ENCODE data around the gene FGF18.

The FGF18 gene

GRCh38 chr5:171505473-171506043 is 86.1 kb downstream of the FGF18 start:
- Mint-ChIP-seq H3K9me3 (no peaks in the 10 kb centered on the region), H3K36me3 (no peaks in the 10 kb centered on the region), H3K27me3 (no peaks in the 10 kb centered on the region), H3K4me3 (no peak overlapping the region), H3K27ac (no peak overlapping the region), H3K4me1 (no peaks in the 10 kb centered on the region)

- Mint-ChIP-seq H3K27ac (no peak overlapping the region), H3K4me3 (no peak overlapping the region), H3K36me3 (no peaks in the 10 kb centered on the region), H3K27me3 (no peaks in the 10 kb centered on the region), H3K4me1 (no peaks in the 10 kb centered on the region), H3K9me3 (no peaks in the 10 kb centered on the region)
Measured at GRCh38 chr5:171506951-171507350, 87.5 kb downstream of the FGF18 start.
